K562 (cell line): ENCODE data around the gene CCDC92. TPM values are rescaled to one million over a fixed set of nuclear protein-coding genes. Genes with fewer than 3 reads are reported as not detected.

ENCODE experiments used
- BHLHE40 ChIP-seq: IDR thresholded peaks from 2 replicates; pipeline ENCODE4 v1.6.1; 2011; ENCODE audit warnings: low read length, improper control_type of control experiment
- CBFA2T3 ChIP-seq: fragments of 450-650 bp; IDR thresholded peaks from 2 replicates; pipeline ENCODE4 v1.6.1; 2017
- HIVEP1 ChIP-seq: fragments of 250-450 bp; sonication (Bioruptor Pico); IDR thresholded peaks from 2 replicates; pipeline ENCODE4 v1.4.0; 2020; ENCODE audit warnings: mild to moderate bottlenecking
- HNRNPUL1 ChIP-seq: fragments of 200-400 bp; formaldehyde crosslinking; IDR thresholded peaks from 2 replicates; pipeline ENCODE4 v1.6.1; 2017; ENCODE audit warnings: low read length
- HSF4 ChIP-seq: fragments of 250-450 bp; sonication (Bioruptor Pico); IDR thresholded peaks from 2 replicates; pipeline ENCODE4 v2.1.2; 2022; ENCODE audit warnings: mild to moderate bottlenecking, moderate library complexity, borderline replicate concordance
- MAFK ChIP-seq: IDR thresholded peaks from 2 replicates; pipeline ENCODE4 v1.6.1; 2011; ENCODE audit warnings: low read length, improper control_type of control experiment
- MYC ChIP-seq, 2 experiments: fragments of 250-450 bp in 1 of 2; sonication (Bioruptor Pico) in 1 of 2; IDR thresholded peaks; 2 replicates each; pipeline versions ENCODE4 v1.5.1 to v1.6.1; 2012 to 2021; ENCODE audit warnings: low read depth in 2 of 2, borderline replicate concordance in 1 of 2, improper control_type of control experiment in 1 of 2, low read length in 1 of 2, mild to moderate bottlenecking in 1 of 2, moderate library complexity in 1 of 2
- POLR3A ChIP-seq: IDR thresholded peaks from 2 replicates; pipeline ENCODE4 v1.6.1; 2011; ENCODE audit warnings: borderline replicate concordance, mild to moderate bottlenecking, moderate library complexity; ENCODE audit not compliant: insufficient read length, insufficient read depth; ENCODE audit errors: extremely low read depth
- SMC3 ChIP-seq: conservative IDR thresholded peaks from 2 replicates; pipeline ENCODE4 v1.6.1; 2011; ENCODE audit warnings: low read depth, low read length, improper control_type of control experiment; ENCODE audit not compliant: insufficient read depth
- ZFP1 ChIP-seq: fragments of 450-650 bp; formaldehyde crosslinking; IDR thresholded peaks from 2 replicates; pipeline ENCODE4 v1.4.0; 2020; ENCODE audit warnings: mild to moderate bottlenecking, mixed read lengths
- ZNF324 ChIP-seq: fragments of 250-450 bp; sonication (Bioruptor Pico); IDR thresholded peaks from 2 replicates; pipeline ENCODE4 v1.4.0; 2020; ENCODE audit warnings: mild to moderate bottlenecking
- polyA plus RNA-seq, 8 experiments: library from polyadenylated mRNA; depleted of rRNA in 4 of 8; stranded (reverse) in 5 of 8; unstranded in 3 of 8; fragments of >200 nt; fragmentation: Nextera tagmentation in 2 of 8; fragmentation: Illumina TruSeq in 1 of 8; extraction: Ambion mirVana in 2 of 8; extraction: Trizol in 1 of 8; gene quantifications; 2 replicates each; pipeline versions ENCODE4 v1.2.1 to v1.2.3, GENCODE V29; 2011 to 2014; ENCODE audit warnings: inconsistent platforms in 1 of 8, missing spikeins in 1 of 8
- total RNA-seq, 7 experiments: library from RNA; depleted of rRNA in 6 of 7; stranded (reverse); fragments of >200 nt in 6 of 7; fragmentation: Illumina TruSeq in 2 of 7; extraction: Trizol in 2 of 7; gene quantifications; 2 replicates each; pipeline versions ENCODE4 v1.2.1 to v1.2.3, GENCODE V29; 2011 to 2021; ENCODE audit warnings: low replicate concordance in 1 of 7
- TF ChIP-seq, protein P1 (sequence below): IDR thresholded peaks from 2 replicates; pipeline ENCODE4 v1.6.1; 2016; ENCODE audit warnings: missing genetic modification characterization, missing compliant biosample characterization

The CCDC92 gene
- total and polyA plus RNA-seq, 9 of the 15 experiments (the other 6 are each of a cell fraction or from before 2014, with no cell fraction given), result 0.27 to 5.9 (median 2.1) TPM

DNA sequence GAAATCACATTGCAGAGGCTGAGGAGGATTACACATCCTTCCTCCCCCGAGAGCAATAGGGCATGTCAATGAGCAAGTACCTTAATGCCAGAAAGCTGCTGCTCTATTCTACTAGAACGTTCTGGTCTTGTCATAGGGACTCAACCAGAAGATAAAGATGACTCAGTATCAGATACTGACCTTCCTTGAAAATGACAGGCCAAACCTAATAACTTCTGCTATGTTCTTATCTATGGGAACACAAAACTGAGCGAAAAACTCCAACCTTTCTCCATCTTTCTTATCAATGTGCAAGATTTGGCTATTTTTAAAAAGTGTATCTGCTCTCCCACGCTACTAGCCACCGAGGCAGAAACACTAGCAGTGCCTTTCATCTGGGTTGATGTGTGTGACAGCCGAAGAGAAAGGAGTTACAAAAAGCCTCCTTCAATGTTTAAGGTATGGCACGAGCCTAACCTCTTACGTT is 5.5 kb downstream of the CCDC92 start (continued):
- TF ChIP-seq SMC3, result no peak
- TF ChIP-seq MYC (IDR thresholded peaks at IDR 0.05; ENCODE audit: low read depth, low read length), result no peak
- TF ChIP-seq MYC (CRISPR knock-in tag; IDR thresholded peaks at IDR 0.05; ENCODE audit: borderline replicate concordance, low read depth), result no peak
- TF ChIP-seq ZFP1, result no peak
- TF ChIP-seq HNRNPUL1, result no peak
- no peak for TF ChIP-seq MAFK
- TF ChIP-seq BHLHE40, result no peak
- TF ChIP-seq CBFA2T3, result peak; percentile 87
- TF ChIP-seq HSF4, result no peak
- no peak for TF ChIP-seq ZNF324 (CRISPR knock-in tag)
- TF ChIP-seq HIVEP1 (CRISPR knock-in tag), result no peak
- TF ChIP-seq, protein P1, sequence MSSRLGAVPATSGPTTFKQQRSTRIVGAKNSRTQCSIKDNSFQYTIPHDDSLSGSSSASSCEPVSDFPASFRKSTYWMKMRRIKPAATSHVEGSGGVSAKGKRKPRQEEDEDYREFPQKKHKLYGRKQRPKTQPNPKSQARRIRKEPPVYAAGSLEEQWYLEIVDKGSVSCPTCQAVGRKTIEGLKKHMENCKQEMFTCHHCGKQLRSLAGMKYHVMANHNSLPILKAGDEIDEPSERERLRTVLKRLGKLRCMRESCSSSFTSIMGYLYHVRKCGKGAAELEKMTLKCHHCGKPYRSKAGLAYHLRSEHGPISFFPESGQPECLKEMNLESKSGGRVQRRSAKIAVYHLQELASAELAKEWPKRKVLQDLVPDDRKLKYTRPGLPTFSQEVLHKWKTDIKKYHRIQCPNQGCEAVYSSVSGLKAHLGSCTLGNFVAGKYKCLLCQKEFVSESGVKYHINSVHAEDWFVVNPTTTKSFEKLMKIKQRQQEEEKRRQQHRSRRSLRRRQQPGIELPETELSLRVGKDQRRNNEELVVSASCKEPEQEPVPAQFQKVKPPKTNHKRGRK (tag), result no peak
- no peak for TF ChIP-seq POLR3A
